Renal cortical epithelial cell (primary cell): ENCODE results near the gene MYOM1. TPM values are rescaled to one million over a fixed set of nuclear protein-coding genes. Genes with fewer than 3 reads are reported as not detected.
A peak's percentile ranks its signal among the peaks of the same experiment; 100 is the strongest.

Experiments
- DNase-seq: peaks from one replicate; pipeline ENCODE4 v3.0.0-alpha.2; 2011; ENCODE audit warnings: low read depth
- total RNA-seq: library from RNA; depleted of rRNA; stranded (reverse); fragments of >200 nt; gene quantifications from 2 replicates; pipeline ENCODE4 v1.2.3, GENCODE V29; 2014

Gene MYOM1
- total RNA-seq, 1 donor from 2014 or later = 0.99 TPM

DNA sequence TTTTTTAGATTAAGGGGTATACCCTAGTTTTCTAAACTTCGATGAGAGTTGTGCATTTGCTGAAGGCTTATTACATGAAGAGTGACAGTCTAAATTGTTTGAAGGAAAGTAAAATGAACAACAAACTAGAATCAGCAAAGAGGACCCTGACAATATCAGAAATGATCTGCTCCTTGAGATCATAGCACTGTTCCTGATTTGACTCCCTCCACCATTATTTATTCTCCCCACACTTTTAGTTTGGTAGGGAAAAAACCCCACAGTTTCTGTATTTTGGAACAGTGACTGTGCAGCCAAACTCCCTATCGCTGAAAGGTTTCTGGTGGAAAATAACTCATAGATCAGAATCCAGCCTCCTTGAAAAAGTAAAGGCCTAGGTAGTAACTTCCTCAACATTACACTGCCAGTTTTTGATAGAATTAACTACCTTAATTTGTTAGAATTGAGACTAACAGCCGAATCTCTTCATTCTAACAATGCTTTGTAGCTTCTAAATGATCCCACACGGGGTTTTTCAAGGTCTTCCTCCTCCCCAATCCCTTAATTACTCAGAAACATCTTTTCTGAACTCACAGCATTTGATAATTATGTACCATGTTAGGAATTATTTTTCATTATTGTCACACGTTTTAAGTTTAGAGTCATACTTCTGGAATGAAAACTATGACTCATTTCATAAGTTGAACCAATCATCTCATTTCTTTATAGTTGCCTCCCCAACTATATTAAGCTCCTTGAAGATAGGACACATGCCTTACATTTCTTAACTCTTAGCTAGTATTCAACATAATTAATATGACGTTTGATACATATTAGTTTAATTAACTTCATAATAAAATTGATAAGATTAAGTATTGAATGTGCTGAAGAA is 30.7 kb upstream of the MYOM1 start:
- peak; percentile 70 for DNase-seq

DNA sequence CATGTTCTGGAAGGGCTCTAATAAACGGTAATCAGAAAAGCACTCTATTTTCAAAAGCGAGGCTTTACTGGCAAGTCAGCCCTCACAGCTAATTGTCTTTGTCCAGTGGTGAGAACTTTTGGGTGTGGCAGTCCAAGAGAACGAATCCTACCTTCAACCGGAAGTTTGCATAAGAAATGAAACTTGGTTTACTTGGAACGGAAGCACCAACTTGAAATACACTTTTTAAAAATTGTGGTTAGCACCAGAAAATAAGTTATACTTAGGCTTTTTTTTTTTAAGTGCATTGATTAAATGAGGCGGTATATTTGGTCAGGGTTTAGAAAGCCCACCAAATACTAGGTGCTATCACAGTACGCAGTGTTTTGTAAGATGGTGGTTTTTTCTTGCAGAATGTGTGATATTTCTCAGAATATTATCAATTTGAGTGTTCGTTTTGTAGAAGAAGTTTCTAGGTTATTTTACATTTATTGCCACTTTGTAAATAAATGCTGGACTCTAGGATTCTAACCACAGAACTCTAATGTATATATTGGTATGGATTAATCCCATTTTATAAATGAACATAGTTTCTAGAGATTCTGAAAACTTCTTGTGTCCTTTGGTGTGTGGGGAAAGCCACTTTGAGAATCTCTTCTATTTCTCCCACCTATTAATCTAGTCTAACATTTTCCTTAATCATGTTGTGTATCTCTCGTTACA is 29.0 kb upstream of the MYOM1 start:
- peak; percentile 65 for DNase-seq

DNA sequence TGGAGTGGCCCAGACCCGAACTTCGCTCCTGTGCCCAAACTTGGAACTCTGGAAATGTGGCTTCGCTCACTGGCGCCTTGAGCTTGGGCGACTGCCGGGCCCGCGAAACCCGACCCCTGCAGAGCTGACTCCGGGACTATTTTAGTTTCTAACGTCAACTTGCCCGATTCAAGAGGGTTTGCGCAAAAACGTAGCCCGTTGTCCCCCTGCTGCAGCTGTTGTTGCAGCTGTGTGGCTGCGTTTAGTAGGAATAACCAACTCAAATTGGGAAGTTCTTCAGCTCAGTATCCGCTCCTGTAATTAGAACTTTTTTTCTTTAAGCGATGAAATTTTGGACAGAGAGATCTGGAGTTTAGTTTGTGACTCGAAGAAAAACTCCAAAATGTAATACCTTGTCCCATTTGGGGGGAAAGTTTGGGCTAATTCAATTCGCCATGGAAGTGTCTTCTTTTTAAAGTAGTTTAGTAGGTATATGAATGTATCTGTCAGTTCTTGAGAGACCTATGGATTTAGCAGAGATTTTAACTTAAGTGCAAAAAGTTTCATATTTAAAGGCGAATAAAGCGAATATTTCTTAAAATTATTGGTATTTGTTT is 28.4 kb upstream of the MYOM1 start:
- no peak for DNase-seq

GRCh38 chr18:3247240-3248061 is 27.7 kb upstream of the MYOM1 start, which contains the start of gene MYL12A:
Gene MYL12A (plus strand): TSS chr18:3247801. CDS start chr18:3253248, 5,447 bp downstream.
- peak; percentile 94 for DNase-seq

DNA sequence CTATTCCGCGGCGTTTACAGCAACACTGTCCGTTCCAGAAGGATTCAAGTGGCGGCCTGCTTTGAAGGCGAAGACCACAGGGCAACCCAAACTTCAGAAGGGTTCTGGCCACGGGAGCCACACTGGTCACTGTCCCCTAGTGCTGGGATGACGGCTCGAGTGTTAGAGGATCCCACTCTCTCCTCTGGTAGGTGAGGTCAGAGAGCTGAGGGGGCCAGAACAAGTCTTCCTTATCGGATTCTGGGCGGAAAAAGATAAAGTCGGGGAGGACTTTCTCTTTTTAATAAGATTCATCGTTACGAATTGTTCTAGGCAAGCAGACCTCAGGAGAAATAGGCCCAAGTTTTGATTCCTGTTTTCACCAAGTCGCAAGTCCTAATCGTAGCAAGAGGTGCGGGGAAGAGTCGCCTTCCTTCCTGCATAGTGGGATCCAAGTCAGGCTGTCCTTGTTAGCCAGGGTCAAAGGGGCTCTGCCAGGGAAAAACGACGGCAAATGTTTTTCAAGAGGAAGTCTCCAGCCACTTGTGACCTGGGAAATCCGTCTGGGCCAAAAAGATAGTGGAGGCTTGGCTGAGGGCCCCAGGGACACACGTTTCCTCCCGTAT is 27.0 kb upstream of the MYOM1 start:
- DNase-seq = no peak

- peak; percentile 81 for DNase-seq
These were observed 26.3 kb upstream of the MYOM1 start for GRCh38 chr18:3245853-3246634.

GRCh38 chr18:3245185-3245564 is 25.4 kb upstream of the MYOM1 start:
- no peak for DNase-seq

DNA sequence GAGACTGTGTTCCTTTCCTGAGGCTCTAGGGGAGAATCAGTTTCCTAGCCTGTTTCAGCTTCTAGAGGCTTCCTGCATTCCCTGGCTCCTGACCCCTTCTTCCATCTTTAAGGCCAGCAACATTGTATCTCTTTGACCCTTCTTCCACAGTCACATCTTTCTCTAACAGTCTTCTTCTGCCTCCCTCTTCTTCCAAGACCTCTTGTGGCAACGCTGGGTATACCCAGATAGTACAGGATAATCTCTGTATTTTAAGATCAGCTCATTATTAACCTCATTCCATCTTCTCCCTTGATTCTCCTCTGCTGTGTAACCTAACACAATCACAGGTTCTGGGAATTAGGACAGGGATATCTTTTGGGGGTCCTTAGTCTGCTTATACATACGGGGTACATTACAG is 19.0 kb upstream of the MYOM1 start:
- no peak for DNase-seq

GRCh38 chr18:3236470-3236869 is 16.7 kb upstream of the MYOM1 start:
- no peak for DNase-seq

GRCh38 chr18:3235846-3236245 is 16.1 kb upstream of the MYOM1 start:
- no peak for DNase-seq

DNA sequence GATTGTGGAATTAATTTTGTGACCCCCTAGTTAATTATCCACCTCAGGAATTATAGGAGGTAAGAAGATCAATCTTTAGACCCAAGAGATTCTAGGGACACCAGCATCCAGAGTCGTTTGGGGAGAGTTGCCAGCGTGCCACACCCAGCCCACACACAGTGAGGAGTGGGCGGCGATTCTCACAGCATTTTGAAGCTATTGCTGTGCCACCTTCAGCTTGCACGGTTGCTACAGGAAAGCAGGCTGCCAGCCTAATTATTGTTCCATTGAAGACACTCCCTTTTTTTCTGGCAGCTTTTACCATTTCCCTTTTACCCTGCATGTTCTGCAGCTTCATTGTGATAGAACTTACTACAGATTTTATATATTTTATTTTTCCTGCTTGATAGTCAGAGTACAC is 14.7 kb upstream of the MYOM1 start:
- DNase-seq = no peak

GRCh38 chr18:3233433-3234168 is 13.8 kb upstream of the MYOM1 start:
- DNase-seq = no peak

DNA sequence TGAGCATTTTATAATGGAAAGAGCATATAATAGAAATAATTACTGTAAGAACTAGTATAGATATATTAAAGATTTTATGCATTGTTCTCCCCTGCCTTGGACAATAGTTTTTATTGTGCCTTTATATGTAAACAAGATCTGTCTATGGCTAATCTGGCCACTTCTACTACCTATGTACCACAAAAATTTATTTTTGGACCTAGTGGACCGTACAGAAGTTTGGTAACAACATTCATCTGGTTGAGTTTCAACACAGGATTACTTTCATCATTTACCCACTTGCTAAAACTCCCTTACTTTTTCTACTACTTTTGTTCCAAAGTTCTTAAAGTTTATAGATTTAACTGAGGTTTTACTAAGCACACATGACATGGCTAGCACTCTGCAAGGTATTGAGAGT is 13.2 kb upstream of the MYOM1 start:
- peak; percentile 25 for DNase-seq

DNA sequence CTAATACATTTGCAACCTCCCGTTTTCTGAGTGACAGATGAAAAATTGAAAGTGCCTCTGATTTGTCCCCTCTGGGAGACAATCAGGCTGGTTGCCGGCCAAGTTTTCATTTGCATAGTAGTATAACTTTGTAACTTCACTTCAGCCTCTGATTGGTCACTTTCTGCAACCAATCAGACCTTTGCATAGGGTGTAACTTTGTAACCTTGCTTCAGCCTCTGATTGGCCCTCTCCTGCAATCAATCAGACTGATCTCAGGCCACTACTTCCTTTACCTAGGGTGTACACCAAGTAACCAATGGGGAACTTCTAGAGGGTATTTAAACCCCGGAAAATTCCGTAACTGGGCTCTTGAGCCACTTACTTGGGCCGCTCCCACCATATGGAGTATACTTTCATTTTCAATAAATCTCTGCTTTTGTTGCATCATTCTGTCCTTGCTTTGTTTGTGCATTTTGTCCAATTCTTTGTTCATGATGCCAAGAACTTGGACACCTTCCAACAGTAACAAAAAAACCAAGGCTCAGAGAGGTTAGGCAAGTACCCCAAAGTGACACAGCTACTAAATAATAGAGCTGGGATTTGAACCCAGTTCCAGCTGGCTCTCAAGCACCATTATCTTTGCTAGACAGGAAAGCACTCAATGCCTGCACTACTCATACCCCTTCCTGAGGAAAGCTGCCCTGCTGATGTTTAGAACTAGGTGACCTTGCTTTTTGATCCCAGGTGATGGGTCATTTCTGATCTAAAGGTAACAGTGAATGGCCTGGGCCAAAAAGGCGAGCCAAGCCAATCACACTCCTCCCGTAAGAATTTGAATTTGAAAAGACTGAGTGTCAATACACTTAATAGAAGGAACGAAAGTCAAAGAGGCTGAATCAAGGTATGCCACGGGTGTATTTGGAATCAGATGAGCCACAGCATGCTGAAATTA is 10.9 kb upstream of the MYOM1 start:
- no peak for DNase-seq

DNA sequence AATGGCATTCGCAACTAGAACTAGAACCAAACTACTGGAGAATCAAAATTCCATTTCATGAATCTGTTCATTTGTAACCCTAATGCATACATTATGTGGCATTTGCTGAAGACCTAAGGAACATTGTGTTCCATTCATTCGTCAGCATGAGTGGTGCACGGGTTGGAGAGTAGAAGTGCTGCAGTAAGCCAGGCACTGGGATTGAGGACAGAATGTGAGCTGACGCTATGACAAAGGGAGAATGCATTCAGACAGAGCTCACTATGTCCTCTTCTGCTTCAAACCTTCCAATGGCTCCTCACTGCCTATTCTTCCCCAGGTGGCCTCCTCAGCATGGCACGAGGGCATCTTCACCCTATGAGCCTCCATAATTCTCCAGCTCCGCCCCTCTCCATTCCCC is 6.3 kb upstream of the MYOM1 start:
- no peak for DNase-seq

- DNase-seq = peak; percentile 70
These were observed 5.8 kb upstream of the MYOM1 start for GRCh38 chr18:3225588-3225987.

DNA sequence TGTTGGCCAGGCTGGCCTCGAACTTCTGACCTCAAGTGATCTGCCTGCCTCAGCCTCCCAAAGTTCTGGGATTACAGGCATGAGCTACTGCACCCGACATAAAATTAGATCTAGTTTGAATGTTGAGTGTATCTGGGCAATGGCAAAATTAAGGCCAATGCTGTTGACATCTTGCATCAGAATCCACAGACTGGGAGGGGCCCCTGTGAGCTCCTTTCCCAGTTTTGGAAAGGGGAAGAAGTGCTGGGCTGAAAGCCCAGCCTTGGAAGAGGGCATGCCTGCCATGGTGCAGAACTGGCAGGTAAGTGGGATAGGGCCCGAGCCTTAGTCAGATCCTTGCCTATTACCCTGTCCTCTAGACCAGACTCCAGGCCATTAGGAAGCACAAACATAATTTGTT is 4.5 kb upstream of the MYOM1 start:
- no peak for DNase-seq

DNA sequence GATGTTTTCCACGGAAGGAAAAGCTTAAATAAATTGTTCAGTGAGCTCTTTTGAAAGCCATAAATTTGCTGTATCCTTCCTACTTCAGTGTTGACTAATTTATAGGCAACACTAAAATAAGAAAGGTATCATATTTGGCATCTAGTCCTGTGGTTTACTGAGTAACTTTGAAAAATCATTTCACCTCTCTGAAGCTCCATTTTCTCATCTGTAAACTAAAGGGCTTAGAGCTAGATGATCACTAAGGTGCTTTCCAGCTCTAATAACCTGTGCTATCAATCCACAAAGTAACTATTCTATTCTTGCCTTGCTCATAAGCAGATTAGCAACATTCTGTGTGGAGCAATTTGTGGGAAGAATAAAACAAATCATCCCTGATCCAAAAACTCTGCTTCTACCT is 3.6 kb upstream of the MYOM1 start:
- DNase-seq = no peak

GRCh38 chr18:3221496-3221895 is 1.7 kb upstream of the MYOM1 start:
- DNase-seq = no peak
